Astrocyte (in vitro differentiated cells and primary cell): ENCODE results near the gene PCDH8. TPM values are rescaled to one million over a fixed set of nuclear protein-coding genes. Genes with fewer than 3 reads are reported as not detected.

Experiments
- DNase-seq: peaks from one replicate; pipeline ENCODE4 v3.0.0-alpha.2; 2010; ENCODE audit warnings: low read depth
- FAIRE-seq: peaks from 2 replicates; lab custom pipeline; 2011; peaks lifted over from hg19 to GRCh38; lab: Jason Lieb, UNC
- H2AFZ ChIP-seq: 2 replicates; pipeline ENCODE4 v1.6.0; 2012; ENCODE audit warnings: low read depth, low read length, inconsistent platforms
- H3K27ac ChIP-seq: 2 replicates; pipeline ENCODE4 v1.5.1; 2011; ENCODE audit warnings: low read depth, low read length, inconsistent platforms
- H3K27me3 ChIP-seq: 2 replicates; pipeline ENCODE4 v1.6.0; 2011; ENCODE audit warnings: low read length, inconsistent platforms; ENCODE audit not compliant: insufficient read depth
- H3K36me3 ChIP-seq: 2 replicates; pipeline ENCODE4 v1.5.1; 2011; ENCODE audit warnings: low read length, inconsistent platforms; ENCODE audit not compliant: insufficient read depth
- H3K4me1 ChIP-seq: 2 replicates; pipeline ENCODE4 v1.5.1; 2011; ENCODE audit warnings: low read length, inconsistent platforms; ENCODE audit not compliant: insufficient read depth
- H3K4me2 ChIP-seq: 2 replicates; pipeline ENCODE4 v1.6.0; 2012; ENCODE audit warnings: low read length, inconsistent platforms
- H3K4me3 ChIP-seq: 2 replicates; pipeline ENCODE4 v1.5.1; 2011; ENCODE audit warnings: low read depth, mild to moderate bottlenecking, low read length, inconsistent platforms; ENCODE audit not compliant: insufficient read depth
- H3K79me2 ChIP-seq: 2 replicates; pipeline ENCODE4 v1.6.0; 2012; ENCODE audit warnings: mild to moderate bottlenecking, low read length, inconsistent platforms; ENCODE audit not compliant: insufficient read depth
- H3K9ac ChIP-seq: 2 replicates; pipeline ENCODE4 v1.6.0; 2012; ENCODE audit warnings: mild to moderate bottlenecking, low read length, inconsistent platforms
- H3K9me3 ChIP-seq: 2 replicates; pipeline ENCODE4 v1.5.1; 2012; ENCODE audit warnings: low read depth, mild to moderate bottlenecking, low read length, inconsistent platforms; ENCODE audit not compliant: insufficient read depth
- H4K20me1 ChIP-seq: 2 replicates; pipeline ENCODE4 v1.6.0; 2012; ENCODE audit warnings: low read length, inconsistent platforms; ENCODE audit not compliant: insufficient read depth
- H3K27ac Mint-ChIP-seq: one replicate; pipeline ENCODE4 v1.8.0; 2021; ENCODE audit warnings: mild to moderate bottlenecking, mixed read lengths; ENCODE audit not compliant: unreplicated experiment
- H3K27me3 Mint-ChIP-seq: one replicate; pipeline ENCODE4 v1.8.0; 2021; ENCODE audit warnings: low read depth, mixed read lengths; ENCODE audit not compliant: unreplicated experiment
- H3K36me3 Mint-ChIP-seq: one replicate; pipeline ENCODE4 v1.8.0; 2021; ENCODE audit warnings: low read depth, mixed read lengths; ENCODE audit not compliant: unreplicated experiment
- H3K4me1 Mint-ChIP-seq: one replicate; pipeline ENCODE4 v1.8.0; 2021; ENCODE audit warnings: low read depth, mixed read lengths; ENCODE audit not compliant: unreplicated experiment
- H3K4me3 Mint-ChIP-seq: one replicate; pipeline ENCODE4 v1.8.0; 2021; ENCODE audit warnings: mild to moderate bottlenecking, moderate library complexity, mixed read lengths; ENCODE audit not compliant: unreplicated experiment
- H3K9me3 Mint-ChIP-seq: one replicate; pipeline ENCODE4 v1.8.0; 2021; ENCODE audit warnings: mild to moderate bottlenecking, mixed read lengths; ENCODE audit not compliant: unreplicated experiment
- CTCF ChIP-seq: IDR thresholded peaks from 2 replicates; pipeline ENCODE4 v1.5.1; 2011; ENCODE audit warnings: low read depth, mild to moderate bottlenecking, inconsistent platforms, low read length, moderate library complexity; ENCODE audit not compliant: insufficient read depth
- EZH2 ChIP-seq: IDR thresholded peaks from 2 replicates; pipeline ENCODE4 v1.6.1; 2012; ENCODE audit warnings: mild to moderate bottlenecking, low read length, inconsistent platforms; ENCODE audit not compliant: insufficient read depth
- total RNA-seq: library from RNA; stranded (reverse); gene quantifications from 2 replicates; pipeline ENCODE4 v1.2.1, GENCODE V29; 2021

The PCDH8 gene
- total RNA-seq, 1 donor from 2014 or later = 1.9 TPM

DNA sequence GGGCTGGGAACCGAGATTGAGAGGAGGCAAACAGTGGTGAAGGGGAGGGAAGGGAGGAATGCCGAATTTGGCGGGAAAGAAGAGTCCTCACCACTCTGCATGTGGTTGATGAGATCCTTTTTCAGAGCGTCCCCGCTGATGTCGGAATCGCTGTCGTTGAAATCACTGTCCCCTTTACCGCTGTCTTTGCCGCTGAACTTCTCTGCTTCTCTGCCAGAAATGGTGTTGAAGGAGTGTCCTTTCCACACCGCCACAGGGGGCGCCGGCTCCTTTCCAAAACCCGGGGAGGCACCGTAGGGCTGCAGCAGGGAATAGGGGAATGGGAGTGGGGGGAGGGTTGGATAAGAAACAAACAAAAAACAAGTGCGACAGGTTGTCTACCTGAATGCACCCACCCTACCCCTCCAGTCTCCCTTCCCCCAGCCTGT, 3.1 kb downstream of the PCDH8 start:
- no peaks in the 10 kb centered on the region for H4K20me1 ChIP-seq
- H3K36me3 ChIP-seq = no peaks in the 10 kb centered on the region
- Mint-ChIP-seq H3K4me1 (no peaks in the 10 kb centered on the region), H3K9me3 (peaks cover 34% of the 10 kb centered on the region), H3K4me3 (no peak overlapping the region), H3K27me3 (peaks cover 45% of the 10 kb centered on the region), H3K27ac (peak overlapping the region; percentile 18), H3K36me3 (peaks cover 2% of the 10 kb centered on the region)
- no peaks in the 10 kb centered on the region for H3K4me1 ChIP-seq
- peaks cover 61% of the 10 kb centered on the region for H3K27me3 ChIP-seq
- H2AFZ ChIP-seq = no peak overlapping the region
- no peak overlapping the region for H3K4me3 ChIP-seq
- no peak overlapping the region for H3K9ac ChIP-seq
- no peak for TF ChIP-seq CTCF
- no peak for TF ChIP-seq EZH2
- H3K27ac ChIP-seq = no peak overlapping the region
- peaks cover 7% of the 10 kb centered on the region for H3K9me3 ChIP-seq
- FAIRE-seq (no peak), DNase-seq (no peak)
- H3K4me2 ChIP-seq = no peak overlapping the region
- H3K79me2 ChIP-seq = no peaks in the 10 kb centered on the region

DNA sequence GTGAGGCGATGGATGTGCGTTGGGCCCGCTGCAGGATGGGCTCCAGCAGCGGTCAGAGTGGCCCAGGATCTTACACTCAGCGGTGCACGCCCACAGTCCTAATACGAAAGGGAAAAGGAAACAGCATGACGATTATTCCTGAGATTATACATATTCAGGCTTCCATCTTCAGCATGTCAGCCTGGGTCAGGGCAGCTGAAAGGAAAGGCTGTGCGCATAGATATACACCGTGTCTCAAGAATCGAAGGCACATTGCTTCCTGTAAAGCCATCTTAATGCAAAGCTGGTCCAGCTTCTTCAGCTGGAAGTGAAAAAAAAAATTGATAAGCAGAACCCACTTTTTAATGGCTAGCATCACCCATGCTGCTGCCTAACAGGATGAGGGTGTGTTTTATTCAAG, 3.6 kb downstream of the PCDH8 start:
- no peaks in the 10 kb centered on the region for H3K4me1 Mint-ChIP-seq
- DNase-seq (no peak), FAIRE-seq (no peak)
- H3K36me3 Mint-ChIP-seq = peaks cover 2% of the 10 kb centered on the region
- Histone ChIP-seq H2AFZ (no peak overlapping the region), H3K27ac (no peak overlapping the region), H3K4me2 (no peak overlapping the region), H3K9ac (no peak overlapping the region), H3K79me2 (no peaks in the 10 kb centered on the region), H3K36me3 (no peaks in the 10 kb centered on the region), H3K4me1 (no peaks in the 10 kb centered on the region), H3K9me3 (peaks cover 7% of the 10 kb centered on the region), H3K4me3 (no peak overlapping the region), H3K27me3 (peaks cover 56% of the 10 kb centered on the region), H4K20me1 (no peaks in the 10 kb centered on the region)
- no peak for TF ChIP-seq EZH2
- TF ChIP-seq CTCF = no peak
- H3K27me3 Mint-ChIP-seq = peaks cover 45% of the 10 kb centered on the region
- peak overlapping the region; percentile 18 for H3K27ac Mint-ChIP-seq
- peak overlapping the region; percentile 11 for H3K4me3 Mint-ChIP-seq
- H3K9me3 Mint-ChIP-seq = peaks cover 29% of the 10 kb centered on the region

GRCh38 chr13:52842441-52842840, 6.0 kb downstream of the PCDH8 start:
- Mint-ChIP-seq H3K36me3 (no peaks in the 10 kb centered on the region), H3K27ac (no peak overlapping the region), H3K4me1 (no peaks in the 10 kb centered on the region), H3K9me3 (peaks cover 16% of the 10 kb centered on the region), H3K27me3 (peaks cover 38% of the 10 kb centered on the region), H3K4me3 (no peak overlapping the region)
- Histone ChIP-seq H3K9ac (no peak overlapping the region), H2AFZ (no peak overlapping the region), H3K4me1 (no peaks in the 10 kb centered on the region), H3K4me2 (no peak overlapping the region), H3K9me3 (peaks cover 3% of the 10 kb centered on the region), H3K27ac (no peak overlapping the region), H3K79me2 (no peaks in the 10 kb centered on the region), H4K20me1 (no peaks in the 10 kb centered on the region), H3K4me3 (no peak overlapping the region), H3K36me3 (no peaks in the 10 kb centered on the region), H3K27me3 (peaks cover 33% of the 10 kb centered on the region)
- FAIRE-seq (no peak), DNase-seq (no peak)
- TF ChIP-seq CTCF = no peak
- no peak for TF ChIP-seq EZH2
